GM19395 (cell line): ENCODE data around the gene OTUD7B.

Source experiments
- ATAC-seq: cut with Tn5 transposase; IDR thresholded peaks from one replicate; pipeline ENCODE4 v1.9.1; 2021; ENCODE audit warnings: mild to moderate bottlenecking, moderate library complexity; ENCODE audit not compliant: unreplicated experiment

The OTUD7B gene

DNA sequence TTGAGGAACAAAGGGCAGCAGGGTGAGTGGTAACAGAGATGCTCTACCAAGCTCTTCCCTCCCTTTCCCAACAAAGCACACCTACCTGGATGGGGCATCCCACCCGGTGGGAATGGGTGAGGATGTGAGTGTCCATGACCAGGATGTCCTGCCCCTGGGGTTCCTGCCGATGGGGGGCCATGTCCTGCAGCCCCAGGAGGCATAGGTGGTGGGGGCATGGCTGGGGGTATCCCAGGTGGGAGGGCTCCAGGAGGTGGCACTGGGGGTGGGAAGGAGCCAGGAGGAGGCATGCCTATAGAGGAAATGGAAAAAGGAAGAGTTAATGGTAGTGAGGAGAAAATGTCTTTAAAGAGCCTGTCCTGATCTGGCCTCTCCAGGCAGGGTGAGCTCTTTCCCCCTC, 84.8 kb downstream of the OTUD7B start:
- no peak for ATAC-seq

- ATAC-seq, result no peak
These were observed 85.2 kb downstream of the OTUD7B start for GRCh38 chr1:149925345-149925744.

DNA sequence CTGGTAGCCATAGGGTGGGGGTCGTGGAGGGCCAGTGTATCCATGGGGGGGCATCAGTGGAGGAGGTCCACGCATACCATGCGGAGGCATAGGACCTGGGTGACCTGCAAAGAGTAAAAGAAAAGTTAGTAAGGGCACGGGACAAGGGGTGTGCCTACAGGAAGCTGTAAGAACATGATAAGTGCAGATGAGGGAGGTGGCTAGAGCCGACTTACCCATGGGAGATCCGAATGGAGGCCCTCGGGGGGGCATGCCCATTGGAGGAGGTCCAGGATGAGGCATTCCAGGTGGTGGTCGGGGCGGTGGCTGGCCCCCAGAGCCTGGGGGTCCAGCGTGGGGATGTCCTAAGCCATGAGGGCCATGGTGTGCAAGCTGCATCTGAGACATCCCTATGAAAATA, 86.9 kb downstream of the OTUD7B start:
- no peak for ATAC-seq

DNA sequence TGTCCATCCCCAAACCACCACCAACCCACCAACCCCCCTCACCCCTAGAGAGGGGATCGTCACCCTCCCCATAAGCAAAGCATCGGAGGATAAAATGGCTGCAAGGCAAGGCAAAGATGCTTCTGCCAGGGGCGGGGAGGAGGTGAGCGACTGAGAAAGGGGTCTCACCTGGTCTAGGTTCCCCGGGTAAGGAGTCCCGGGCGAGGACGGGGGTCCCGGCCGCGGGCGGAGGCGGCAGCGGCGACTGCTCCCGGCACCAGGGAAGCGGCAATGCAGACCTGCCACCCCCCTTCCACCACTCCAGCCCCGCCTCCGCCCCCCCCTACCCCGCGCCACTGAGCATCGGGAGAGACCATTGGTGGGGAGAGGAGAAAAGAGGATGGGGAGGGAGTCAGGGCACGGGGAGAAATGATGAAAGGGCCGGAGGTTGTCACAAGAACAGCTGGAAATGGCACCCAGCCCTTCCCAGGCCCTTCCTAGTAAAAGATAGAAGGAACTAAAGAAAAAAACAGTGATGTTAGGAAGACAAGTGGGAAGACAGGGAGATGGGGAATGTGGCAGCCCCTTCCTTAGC, 92.9 kb downstream of the OTUD7B start, which contains the start of gene SV2A:
SV2A (minus strand) TSS at position 274 of the 574 bp plus-strand sequence. CDS start 4,004 bp downstream, outside the sequence.
- no peak for ATAC-seq

- ATAC-seq, result no peak
These were observed 93.7 kb downstream of the OTUD7B start for GRCh38 chr1:149916898-149917252.

GRCh38 chr1:149916193-149916897, 94.2 kb downstream of the OTUD7B start:
- ATAC-seq, result no peak

- ATAC-seq, result no peak
These were observed 94.9 kb downstream of the OTUD7B start for GRCh38 chr1:149915429-149916192.

- no peak for ATAC-seq
These were observed 96.0 kb downstream of the OTUD7B start for GRCh38 chr1:149914545-149914944.

DNA sequence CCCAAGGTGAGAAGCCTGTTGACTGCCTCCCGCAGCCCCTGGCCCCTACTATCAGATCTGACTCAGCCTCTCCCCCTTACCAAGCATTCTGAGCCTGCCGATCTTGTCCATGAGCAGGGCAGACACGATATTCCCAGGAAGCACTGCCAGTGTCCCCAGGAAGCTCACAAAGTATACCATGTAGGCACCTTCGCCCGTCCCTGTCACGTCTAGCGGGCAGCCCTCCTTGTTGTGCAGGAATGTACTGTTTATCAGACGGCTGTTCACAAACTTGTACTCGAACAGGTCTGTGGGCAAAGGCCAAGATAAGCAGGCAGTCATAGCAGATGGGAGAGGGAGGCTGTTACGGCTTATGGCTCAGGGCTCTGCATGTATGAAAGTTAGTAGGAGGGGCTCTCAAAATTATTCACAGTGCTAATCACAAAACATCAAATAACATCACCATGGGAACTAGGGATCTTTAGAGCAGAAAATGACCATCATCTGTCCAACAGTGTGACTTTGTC, 103.9 kb downstream of the OTUD7B start:
- ATAC-seq, result no peak

DNA sequence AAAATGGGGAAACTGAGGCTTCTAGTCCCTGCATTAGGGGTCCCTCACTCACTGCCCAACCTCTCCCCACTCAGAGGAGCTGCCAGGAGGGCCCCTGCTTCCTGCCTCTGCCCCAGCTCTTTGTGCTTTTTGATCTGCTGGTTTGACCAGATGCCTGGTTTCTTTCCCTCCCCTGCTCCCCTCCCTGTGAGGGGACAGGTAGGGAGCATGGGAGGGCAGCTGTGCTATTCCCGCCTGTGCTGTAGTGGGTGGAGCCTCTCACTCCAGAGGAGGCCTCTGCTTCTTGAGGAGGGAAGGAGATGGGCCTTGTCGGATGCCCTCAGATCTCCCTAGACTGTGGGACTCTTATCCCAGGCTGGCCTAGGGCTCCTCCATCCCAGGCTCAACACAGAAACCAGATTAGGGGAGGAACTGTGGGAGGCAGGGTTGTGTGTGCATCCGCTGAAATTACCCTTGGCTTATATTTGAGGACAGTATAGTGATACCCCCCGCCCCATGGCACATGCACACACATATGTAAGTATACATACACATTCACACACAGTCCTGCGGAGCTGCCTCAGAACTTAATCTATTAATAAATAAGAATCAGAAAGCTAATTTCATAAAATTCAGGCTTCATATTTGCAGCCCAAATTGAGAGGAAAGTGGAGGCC, 106.6 kb downstream of the OTUD7B start:
- no peak for ATAC-seq

- ATAC-seq, result peak; percentile 94
These were observed 110.9 kb downstream of the OTUD7B start, which contains the start of gene BOLA1 for GRCh38 chr1:149899460-149900284. Gene BOLA1 (plus strand): TSS chr1:149899568. CDS start chr1:149900060, 492 bp downstream.

GRCh38 chr1:149896575-149896974, 114.0 kb downstream of the OTUD7B start:
- ATAC-seq, result no peak

- ATAC-seq, result no peak
These were observed 121.6 kb downstream of the OTUD7B start for GRCh38 chr1:149888999-149889289.

DNA sequence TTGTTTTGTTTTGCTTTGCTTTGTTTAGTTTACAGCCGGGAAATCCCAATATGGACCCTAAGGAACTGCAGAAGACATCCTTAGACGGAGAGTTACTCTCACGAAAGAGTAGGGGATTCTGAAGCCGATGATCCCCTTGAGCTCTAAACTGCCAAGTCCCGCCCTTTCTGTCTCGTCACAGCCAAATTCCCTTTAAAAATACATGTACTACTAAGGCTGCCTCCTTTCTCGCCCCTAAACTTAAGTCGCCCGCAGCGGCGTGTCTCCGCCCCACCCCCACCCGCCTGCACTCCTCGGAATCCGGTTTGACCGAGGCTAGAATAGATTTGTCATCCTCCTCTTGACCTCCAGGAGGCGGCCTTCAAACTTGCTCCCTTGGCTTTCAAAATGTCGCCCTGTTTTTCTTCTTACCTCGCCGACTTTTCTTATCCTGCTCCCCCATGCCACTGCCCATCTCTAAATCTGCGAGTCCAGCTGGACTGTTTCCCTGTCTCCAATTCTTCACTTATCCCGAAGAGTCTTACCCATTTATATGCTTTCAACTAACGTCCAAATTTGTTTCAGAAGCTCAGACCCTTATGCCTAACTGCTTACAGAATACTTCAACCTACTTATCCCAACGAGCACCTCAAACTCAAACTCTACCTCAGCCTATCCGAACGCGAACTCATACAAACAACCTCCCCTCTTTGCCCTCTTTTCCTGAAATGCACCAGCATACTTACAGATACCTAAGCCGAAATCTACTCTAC, 122.1 kb downstream of the OTUD7B start:
- ATAC-seq, result peak; percentile 29
